Measurements from ENCODE around the gene THBD.

- TF ChIP-seq POLR2A (IDR thresholded peaks at IDR 0.05; ENCODE audit: low read depth, low read length) (no peak), CEBPB (IDR thresholded peaks at IDR 0.05; ENCODE audit: low read depth, low read length) (no peak), CTCF (conservative IDR thresholded peaks at IDR 0.05; ENCODE audit: low read depth, low read length) (no peak), USF2 (IDR thresholded peaks at IDR 0.05; ENCODE audit: low read depth, low read length) (no peak), BHLHE40 (IDR thresholded peaks at IDR 0.05; ENCODE audit: low read depth, low read length) (no peak), SMC3 (IDR thresholded peaks at IDR 0.05; ENCODE audit: low read depth, low read length) (no peak), MXI1 (IDR thresholded peaks at IDR 0.05; ENCODE audit: borderline replicate concordance, low read depth, low read length) (no peak), NFE2L2 (IDR thresholded peaks at IDR 0.05; ENCODE audit: low read depth, low read length) (no peak), MAFK (IDR thresholded peaks at IDR 0.05; ENCODE audit: low read depth, low read length) (no peak)
These were observed 30.1 kb downstream of the THBD start for GRCh38 chr20:23019403-23019802.
